Activated naive CD8-positive, alpha-beta T cell treated with anti-CD3 and anti-CD28 coated beads, Interleukin-2, amount 50 U/mL, for 24 hours (primary cell): Measurements from ENCODE around the gene LTA4H.

Experiments
- ATAC-seq: fragments of 150-1000 bp; cut with Tn5 transposase; one replicate; pipeline ENCODE4 v1.10.0; 2021
- DNase-seq: peaks from one replicate; pipeline ENCODE4 v3.0.0; 2021
- H3K27ac Mint-ChIP-seq: one replicate; pipeline ENCODE4 v1.8.0; 2021; ENCODE audit warnings: mild to moderate bottlenecking, mixed read lengths
- H3K27me3 Mint-ChIP-seq: one replicate; pipeline ENCODE4 v1.8.0; 2021; ENCODE audit warnings: mixed read lengths
- H3K36me3 Mint-ChIP-seq: one replicate; pipeline ENCODE4 v1.8.0; 2021; ENCODE audit warnings: low read depth, mixed read lengths
- H3K4me1 Mint-ChIP-seq: one replicate; pipeline ENCODE4 v1.8.0; 2021; ENCODE audit warnings: mixed read lengths
- H3K4me3 Mint-ChIP-seq: one replicate; pipeline ENCODE4 v1.8.0; 2021; ENCODE audit warnings: mild to moderate bottlenecking, moderate library complexity, mixed read lengths
- H3K9me3 Mint-ChIP-seq: one replicate; pipeline ENCODE4 v1.8.0; 2021; ENCODE audit warnings: mixed read lengths

LTA4H gene

DNA sequence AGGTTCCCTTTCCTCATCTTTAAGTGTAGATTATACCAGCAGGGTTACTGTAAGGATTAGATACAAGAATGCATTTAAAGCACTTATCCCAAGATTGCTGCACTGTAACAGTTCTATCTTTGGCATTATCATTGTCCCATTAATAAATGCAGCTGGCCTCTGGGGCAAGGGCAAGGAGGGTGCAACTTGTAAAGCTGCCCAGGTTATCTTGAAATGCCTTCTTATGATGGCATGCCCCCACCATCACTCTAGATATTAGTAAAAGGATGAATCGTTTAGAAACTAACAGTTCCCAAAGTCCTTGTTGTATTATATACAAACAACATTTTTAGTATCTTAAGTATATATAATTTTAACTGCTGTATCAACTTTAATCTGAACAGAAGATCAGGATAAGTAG is 6.8 kb downstream of the LTA4H start:
- no peaks in the 10 kb centered on the region for H3K9me3 Mint-ChIP-seq
- H3K4me3 Mint-ChIP-seq: no peak overlapping the region
- ATAC-seq: no peak
- H3K27me3 Mint-ChIP-seq: no peaks in the 10 kb centered on the region
- H3K27ac Mint-ChIP-seq: no peak overlapping the region
- peaks cover 16% of the 10 kb centered on the region for H3K36me3 Mint-ChIP-seq
- no peak for DNase-seq
- H3K4me1 Mint-ChIP-seq: peaks cover 28% of the 10 kb centered on the region

DNA sequence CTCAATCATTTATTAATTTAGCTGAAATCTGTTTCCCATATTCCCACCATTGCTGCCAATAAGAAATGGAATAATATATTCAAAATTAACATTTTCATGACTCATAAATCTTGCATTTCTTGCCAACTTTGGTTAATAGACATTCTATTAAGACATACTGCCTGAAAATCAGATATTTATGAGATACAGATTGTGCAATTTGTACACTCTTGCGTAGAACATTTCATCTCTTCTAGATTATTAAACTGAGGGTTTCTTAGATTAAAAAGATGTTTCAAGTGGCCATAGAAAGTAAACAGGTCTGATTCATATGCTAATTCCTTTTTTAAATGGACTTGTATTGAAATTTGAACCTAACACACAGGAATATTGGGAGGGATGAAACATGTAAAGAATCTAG is 9.1 kb downstream of the LTA4H start:
- Mint-ChIP-seq H3K4me3 (no peak overlapping the region), H3K9me3 (no peaks in the 10 kb centered on the region), H3K4me1 (peaks cover 20% of the 10 kb centered on the region), H3K36me3 (peaks cover 28% of the 10 kb centered on the region), H3K27me3 (no peaks in the 10 kb centered on the region), H3K27ac (no peak overlapping the region)
- DNase-seq (no peak), ATAC-seq (no peak)

DNA sequence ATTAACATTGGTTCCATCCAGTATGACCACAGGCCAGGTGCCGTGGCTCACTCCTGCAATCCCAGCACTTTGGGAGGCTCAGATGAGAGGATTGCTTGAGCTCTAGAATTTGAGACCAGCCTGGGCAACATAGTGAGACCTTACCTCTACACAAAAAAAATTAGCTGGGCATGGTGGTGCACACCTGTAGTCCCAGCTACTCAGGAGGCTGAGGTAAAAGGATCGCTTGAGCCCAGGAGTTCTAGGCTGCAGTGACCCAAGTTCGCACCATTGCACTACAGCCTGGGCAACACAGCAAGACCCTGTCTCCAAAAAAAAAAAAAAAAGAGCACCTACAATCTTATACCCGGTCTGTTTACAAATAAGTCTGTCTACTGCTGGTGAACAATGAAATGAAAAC is 9.9 kb downstream of the LTA4H start:
- Mint-ChIP-seq H3K4me1 (peaks cover 19% of the 10 kb centered on the region), H3K27me3 (no peaks in the 10 kb centered on the region), H3K9me3 (no peaks in the 10 kb centered on the region), H3K36me3 (peaks cover 32% of the 10 kb centered on the region), H3K27ac (no peak overlapping the region), H3K4me3 (no peak overlapping the region)
- ATAC-seq (no peak), DNase-seq (no peak)

- Mint-ChIP-seq H3K27me3 (no peaks in the 10 kb centered on the region), H3K4me1 (peaks cover 8% of the 10 kb centered on the region), H3K9me3 (no peaks in the 10 kb centered on the region), H3K27ac (no peak overlapping the region), H3K4me3 (no peak overlapping the region), H3K36me3 (peaks cover 42% of the 10 kb centered on the region)
- ATAC-seq: no peak
- no peak for DNase-seq
Measured at GRCh38 chr12:96020314-96021003, 14.9 kb downstream of the LTA4H start.

- H3K4me1 Mint-ChIP-seq: no peaks in the 10 kb centered on the region
- H3K36me3 Mint-ChIP-seq: peaks cover 44% of the 10 kb centered on the region
- no peak overlapping the region for H3K27ac Mint-ChIP-seq
- ATAC-seq (no peak), DNase-seq (no peak)
- H3K27me3 Mint-ChIP-seq: no peaks in the 10 kb centered on the region
- no peak overlapping the region for H3K4me3 Mint-ChIP-seq
- H3K9me3 Mint-ChIP-seq: no peaks in the 10 kb centered on the region
Measured at GRCh38 chr12:96015672-96016071, 19.7 kb downstream of the LTA4H start.

DNA sequence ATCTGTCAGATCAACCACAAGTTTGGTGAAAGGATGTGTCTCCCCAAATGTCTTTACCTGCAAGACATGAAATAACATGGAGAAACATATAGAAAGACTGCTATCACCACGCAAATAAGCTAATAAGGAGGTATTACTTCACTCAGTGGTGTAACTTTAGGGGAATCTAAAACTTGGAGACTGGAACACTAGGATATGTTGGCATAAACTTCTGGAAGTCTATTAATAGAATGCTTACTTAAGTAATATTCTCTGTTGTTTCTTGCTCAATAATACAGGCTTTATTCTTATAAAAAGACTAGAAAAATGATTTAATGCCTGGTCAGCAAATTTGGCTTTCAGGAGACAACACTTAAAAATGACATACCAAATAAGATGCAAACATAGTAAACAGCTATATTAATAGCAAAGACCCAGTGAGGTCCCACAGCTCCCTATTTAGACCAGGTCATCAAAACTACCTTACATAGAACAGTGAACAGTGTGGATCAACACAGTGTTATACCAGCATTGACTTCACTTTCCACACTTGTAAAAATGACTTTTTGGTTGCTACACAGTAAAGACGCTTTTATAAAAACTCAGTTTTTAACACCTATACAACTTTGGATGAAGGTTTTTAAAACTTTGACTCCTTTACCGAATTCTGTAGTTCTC is 20.3 kb downstream of the LTA4H start:
- ATAC-seq (no peak), DNase-seq (no peak)
- Mint-ChIP-seq H3K4me1 (no peaks in the 10 kb centered on the region), H3K36me3 (peaks cover 46% of the 10 kb centered on the region), H3K9me3 (no peaks in the 10 kb centered on the region), H3K27ac (no peak overlapping the region), H3K4me3 (no peak overlapping the region), H3K27me3 (no peaks in the 10 kb centered on the region)

GRCh38 chr12:96007729-96008128 is 27.7 kb downstream of the LTA4H start:
- Mint-ChIP-seq H3K27ac (no peak overlapping the region), H3K27me3 (no peaks in the 10 kb centered on the region), H3K9me3 (no peaks in the 10 kb centered on the region), H3K36me3 (peaks cover 34% of the 10 kb centered on the region), H3K4me3 (no peak overlapping the region), H3K4me1 (no peaks in the 10 kb centered on the region)
- DNase-seq: no peak
- no peak for ATAC-seq

DNA sequence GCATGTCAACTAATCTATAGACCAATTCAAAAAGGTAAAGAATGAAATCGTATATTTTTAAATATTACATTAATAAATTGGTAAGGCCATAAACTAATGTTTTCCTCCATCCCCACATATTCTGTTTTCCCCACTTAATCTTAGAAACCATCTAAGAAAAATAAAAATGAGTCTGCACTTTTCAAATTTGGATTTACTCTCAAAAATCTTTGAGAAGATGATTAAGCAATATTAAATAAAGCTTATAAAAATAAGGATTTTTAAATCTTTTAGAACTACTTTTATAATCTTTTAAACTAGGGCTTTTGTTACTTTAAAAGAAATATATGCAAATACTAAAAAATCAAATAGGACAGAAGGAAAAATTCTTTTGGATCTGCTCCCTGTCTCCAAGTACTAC is 28.7 kb downstream of the LTA4H start:
- H3K9me3 Mint-ChIP-seq: no peaks in the 10 kb centered on the region
- H3K27me3 Mint-ChIP-seq: no peaks in the 10 kb centered on the region
- no peak overlapping the region for H3K4me3 Mint-ChIP-seq
- DNase-seq (no peak), ATAC-seq (no peak)
- no peaks in the 10 kb centered on the region for H3K4me1 Mint-ChIP-seq
- H3K27ac Mint-ChIP-seq: no peak overlapping the region
- H3K36me3 Mint-ChIP-seq: peaks cover 27% of the 10 kb centered on the region

DNA sequence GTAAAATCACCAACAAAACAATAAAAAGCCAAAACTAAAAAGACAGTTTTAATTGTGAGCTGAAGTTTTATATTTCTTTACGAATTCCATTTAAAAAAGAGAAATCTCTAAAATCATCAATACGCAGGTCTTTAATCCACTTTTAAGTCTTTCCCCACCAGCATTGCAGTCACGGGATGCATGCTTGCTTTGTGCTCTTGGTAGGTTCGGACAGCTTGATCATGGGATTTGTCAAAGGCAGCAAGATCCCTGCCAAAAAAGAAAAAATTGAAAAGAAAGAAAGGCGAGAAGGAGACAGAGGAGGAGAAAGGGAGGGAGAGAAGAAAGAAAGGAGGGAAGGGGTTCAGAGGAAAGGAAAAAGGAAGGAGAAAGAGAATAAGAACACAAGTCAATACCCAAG is 34.5 kb downstream of the LTA4H start:
- DNase-seq (no peak), ATAC-seq (no peak)
- Mint-ChIP-seq H3K27ac (no peak overlapping the region), H3K4me3 (no peak overlapping the region), H3K9me3 (no peaks in the 10 kb centered on the region), H3K36me3 (peaks cover 15% of the 10 kb centered on the region), H3K27me3 (no peaks in the 10 kb centered on the region), H3K4me1 (peaks cover 5% of the 10 kb centered on the region)

GRCh38 chr12:95999484-95999883 is 35.9 kb downstream of the LTA4H start:
- Mint-ChIP-seq H3K27ac (no peak overlapping the region), H3K4me1 (peaks cover 5% of the 10 kb centered on the region)

DNA sequence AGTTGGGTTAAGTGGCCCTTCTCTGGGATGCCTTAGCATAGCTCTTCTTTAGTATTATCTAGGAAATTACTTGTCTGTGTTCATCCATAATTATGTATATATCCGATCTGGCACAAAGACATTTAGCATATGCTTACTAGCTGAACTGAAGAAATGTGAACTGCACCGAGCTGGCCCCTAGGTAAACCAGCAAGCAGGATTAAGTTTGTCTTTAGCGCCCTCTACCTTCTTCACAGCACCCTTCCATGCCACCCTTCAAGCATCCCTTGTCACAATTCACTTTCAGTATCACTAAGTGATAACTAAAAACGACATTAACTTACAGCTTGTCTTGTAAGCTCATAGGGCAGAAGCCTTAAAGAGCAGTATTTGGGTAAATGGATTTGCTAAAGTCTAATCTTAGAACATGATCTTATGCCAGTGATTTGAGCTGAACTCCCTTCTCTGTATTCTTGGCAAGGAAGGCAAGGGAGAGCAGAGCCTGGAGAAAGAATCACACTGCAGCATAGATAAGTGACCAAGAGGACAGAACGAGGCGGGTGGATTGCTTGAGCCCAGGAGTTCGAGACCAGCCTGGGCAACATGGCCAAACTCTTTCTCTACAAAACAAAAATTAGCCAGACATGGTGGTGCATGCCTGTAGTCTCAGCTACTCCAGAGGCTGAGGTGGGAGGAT is 36.6 kb downstream of the LTA4H start:
- DNase-seq: peak; percentile 27
- Mint-ChIP-seq H3K27ac (no peak overlapping the region), H3K4me1 (peaks cover 5% of the 10 kb centered on the region), H3K9me3 (no peaks in the 10 kb centered on the region), H3K36me3 (peaks cover 3% of the 10 kb centered on the region), H3K27me3 (no peaks in the 10 kb centered on the region), H3K4me3 (no peak overlapping the region)
- peak; percentile 95 for ATAC-seq

More at GRCh38 chr12:95999484-95999883, 35.9 kb downstream of the LTA4H start:
- peaks cover 6% of the 10 kb centered on the region for H3K36me3 Mint-ChIP-seq
- H3K9me3 Mint-ChIP-seq: no peaks in the 10 kb centered on the region
- no peak overlapping the region for H3K4me3 Mint-ChIP-seq
- no peak for DNase-seq
- H3K27me3 Mint-ChIP-seq: no peaks in the 10 kb centered on the region
- no peak for ATAC-seq

- H3K36me3 Mint-ChIP-seq: peaks cover 3% of the 10 kb centered on the region
- no peak for ATAC-seq
- DNase-seq: no peak
- no peak overlapping the region for H3K27ac Mint-ChIP-seq
- no peak overlapping the region for H3K4me3 Mint-ChIP-seq
- H3K27me3 Mint-ChIP-seq: no peaks in the 10 kb centered on the region
- H3K9me3 Mint-ChIP-seq: no peaks in the 10 kb centered on the region
- peaks cover 5% of the 10 kb centered on the region for H3K4me1 Mint-ChIP-seq
Measured at GRCh38 chr12:95997911-95998510, 37.4 kb downstream of the LTA4H start.

DNA sequence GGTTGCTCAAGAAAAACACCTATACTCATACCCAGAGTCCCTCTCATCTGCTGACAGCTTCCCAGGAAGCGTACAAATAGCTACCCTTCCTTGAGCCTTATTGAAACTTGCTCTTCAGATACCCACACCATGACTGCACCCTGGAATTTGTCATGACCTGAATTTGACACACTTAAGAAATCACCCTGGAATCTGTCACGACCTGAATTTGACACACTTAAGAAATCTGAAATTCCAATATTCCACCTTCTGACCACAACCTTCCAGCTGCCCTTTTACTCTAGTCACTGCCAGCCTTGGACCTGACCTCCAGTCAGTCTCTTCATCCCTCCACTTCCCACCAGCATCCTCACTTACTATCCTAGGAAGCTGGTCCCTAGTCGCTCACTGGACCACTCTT is 38.1 kb downstream of the LTA4H start:
- Mint-ChIP-seq H3K9me3 (no peaks in the 10 kb centered on the region), H3K4me1 (peaks cover 5% of the 10 kb centered on the region), H3K4me3 (no peak overlapping the region), H3K27me3 (no peaks in the 10 kb centered on the region), H3K36me3 (peaks cover 3% of the 10 kb centered on the region), H3K27ac (no peak overlapping the region)
- ATAC-seq: no peak
- DNase-seq: no peak

DNA sequence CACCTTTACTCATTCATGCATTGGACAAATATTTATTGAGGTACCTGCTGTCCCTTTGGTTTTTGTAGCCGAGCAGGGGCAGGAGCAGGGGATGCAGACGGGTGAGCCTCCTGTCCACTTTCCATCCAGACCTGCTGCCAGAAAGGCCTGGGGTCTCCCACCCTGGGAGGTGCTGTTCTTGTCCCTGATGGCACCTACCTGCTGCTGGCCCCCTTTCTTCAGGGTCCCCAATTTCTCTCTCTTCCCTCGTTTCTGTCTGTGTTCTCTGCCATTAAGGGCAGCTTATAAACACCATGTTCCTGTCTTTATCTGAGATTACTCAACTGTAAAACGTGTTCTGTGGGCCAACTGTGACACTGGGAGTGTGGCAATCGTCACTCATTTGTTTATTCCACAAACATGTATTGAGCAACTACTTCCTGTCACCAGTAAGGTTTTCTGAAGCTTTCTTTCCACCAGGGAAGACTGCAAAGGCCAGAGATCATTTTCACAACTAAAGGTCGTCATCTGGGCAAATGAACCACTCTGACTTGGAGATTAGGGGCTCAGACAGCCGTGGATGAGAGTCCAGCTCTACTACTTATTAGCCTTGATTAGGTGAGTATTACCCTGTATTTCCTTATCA is 39.2 kb downstream of the LTA4H start, which contains the start of gene HAL:
TSS of gene HAL (minus strand) at position 311 of the 625 bp plus-strand sequence. CDS start 434 bp downstream, outside the sequence.
- Mint-ChIP-seq H3K36me3 (peaks cover 3% of the 10 kb centered on the region), H3K4me3 (no peak within 1 kb of the TSS), H3K27me3 (no peaks in the 10 kb centered on the region), H3K27ac (no peak within 1 kb of the TSS), H3K4me1 (peaks cover 5% of the 10 kb centered on the region), H3K9me3 (no peaks in the 10 kb centered on the region)
- DNase-seq (no peak), ATAC-seq (no peak)
